ENCODE data around the gene DPP9.
"Not testable (repeated sequence)": the region's sequence is repeated elsewhere in the genome, so short reads cannot be mapped to it uniquely, and the experiment has no call there.

DPP9 gene

DNA sequence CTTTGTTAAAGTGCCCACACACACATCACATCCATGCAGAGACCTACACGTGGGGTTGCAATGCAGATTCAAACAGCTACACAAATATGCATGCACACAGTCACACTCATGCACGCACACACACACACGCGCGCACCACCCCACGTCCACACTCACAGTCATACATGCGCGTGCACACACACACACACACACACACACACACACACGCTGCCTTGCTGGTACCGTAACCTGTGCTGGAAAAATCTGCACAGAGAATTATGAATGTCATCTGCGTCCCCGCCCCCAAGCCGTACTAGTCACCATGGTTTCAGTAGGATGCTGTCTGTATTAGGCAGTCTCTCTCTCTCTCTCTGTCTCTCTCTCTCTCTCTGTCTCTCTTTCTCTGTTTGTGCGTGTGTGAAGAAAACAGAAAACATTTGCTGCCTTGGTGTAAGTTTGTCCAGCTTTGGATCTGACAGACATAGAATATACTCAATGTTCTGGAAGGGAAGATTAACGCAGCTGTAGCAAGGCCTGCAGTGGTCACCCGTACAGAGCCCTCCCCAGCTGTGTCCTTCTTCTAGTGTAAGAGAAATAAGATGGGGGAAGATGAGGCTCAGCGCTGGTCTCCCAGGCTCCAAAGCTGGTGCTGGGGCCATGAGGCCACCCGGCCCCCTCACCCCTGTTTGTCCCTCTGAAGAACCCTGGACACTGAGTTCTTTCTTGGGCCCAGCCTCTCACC lies 26.4 kb upstream of the DPP9 start:
- H3K4me3 ChIP-seq (ENCODE audit: low read length), result no peak overlapping the region
- TF ChIP-seq, protein P1, sequence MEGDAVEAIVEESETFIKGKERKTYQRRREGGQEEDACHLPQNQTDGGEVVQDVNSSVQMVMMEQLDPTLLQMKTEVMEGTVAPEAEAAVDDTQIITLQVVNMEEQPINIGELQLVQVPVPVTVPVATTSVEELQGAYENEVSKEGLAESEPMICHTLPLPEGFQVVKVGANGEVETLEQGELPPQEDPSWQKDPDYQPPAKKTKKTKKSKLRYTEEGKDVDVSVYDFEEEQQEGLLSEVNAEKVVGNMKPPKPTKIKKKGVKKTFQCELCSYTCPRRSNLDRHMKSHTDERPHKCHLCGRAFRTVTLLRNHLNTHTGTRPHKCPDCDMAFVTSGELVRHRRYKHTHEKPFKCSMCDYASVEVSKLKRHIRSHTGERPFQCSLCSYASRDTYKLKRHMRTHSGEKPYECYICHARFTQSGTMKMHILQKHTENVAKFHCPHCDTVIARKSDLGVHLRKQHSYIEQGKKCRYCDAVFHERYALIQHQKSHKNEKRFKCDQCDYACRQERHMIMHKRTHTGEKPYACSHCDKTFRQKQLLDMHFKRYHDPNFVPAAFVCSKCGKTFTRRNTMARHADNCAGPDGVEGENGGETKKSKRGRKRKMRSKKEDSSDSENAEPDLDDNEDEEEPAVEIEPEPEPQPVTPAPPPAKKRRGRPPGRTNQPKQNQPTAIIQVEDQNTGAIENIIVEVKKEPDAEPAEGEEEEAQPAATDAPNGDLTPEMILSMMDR (conservative IDR thresholded peaks at IDR 0.05; ENCODE audit: low read length), result no peak
- DNase-seq (ENCODE audit: low read depth), result no peak

DNA sequence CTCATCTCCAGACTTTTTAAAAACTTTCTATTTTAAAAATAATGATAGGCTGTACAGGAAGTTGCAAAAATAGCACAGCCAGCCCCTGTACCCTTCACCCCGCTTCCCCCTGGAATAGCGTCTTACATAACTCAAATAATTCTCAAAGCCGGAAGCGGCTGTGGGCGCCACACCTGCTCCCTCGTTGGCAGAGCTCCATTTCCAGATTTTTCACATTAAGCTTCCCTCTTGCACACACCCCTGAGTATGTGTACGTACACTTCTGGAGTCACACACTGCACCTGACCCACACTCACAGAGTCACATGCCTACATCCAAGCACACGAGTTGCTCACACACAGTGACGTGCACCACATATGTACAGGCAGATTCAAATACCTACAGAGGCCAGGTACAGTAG lies 24.9 kb upstream of the DPP9 start:
- no peak for DNase-seq (ENCODE audit: low read depth)
- TF ChIP-seq, protein P1 (conservative IDR thresholded peaks at IDR 0.05; ENCODE audit: low read length), result no peak
- no peak overlapping the region for H3K4me3 ChIP-seq (ENCODE audit: low read length)

DNA sequence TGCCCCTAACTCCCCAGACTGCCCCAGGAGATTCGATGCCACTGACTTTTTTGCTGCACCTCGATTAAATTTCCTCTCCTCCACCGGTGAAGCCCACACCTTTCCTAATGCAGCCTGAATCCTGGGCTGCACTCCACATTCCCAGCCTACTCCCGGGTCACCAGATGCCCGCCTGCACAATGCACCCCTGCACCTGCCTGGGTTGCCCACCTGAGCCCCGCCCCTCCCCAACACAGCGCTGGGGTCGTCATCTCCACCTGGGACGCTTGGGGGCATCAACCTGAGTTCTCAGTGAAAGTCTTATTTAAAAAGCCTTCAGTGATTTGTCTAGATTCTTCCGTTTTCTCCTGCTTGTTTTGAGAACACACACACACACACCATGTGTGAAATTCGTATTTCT lies 24.5 kb upstream of the DPP9 start:
- no peak overlapping the region for H3K4me3 ChIP-seq (ENCODE audit: low read length)
- TF ChIP-seq, protein P1 (conservative IDR thresholded peaks at IDR 0.05; ENCODE audit: low read length), result no peak
- DNase-seq (ENCODE audit: low read depth), result no peak

DNA sequence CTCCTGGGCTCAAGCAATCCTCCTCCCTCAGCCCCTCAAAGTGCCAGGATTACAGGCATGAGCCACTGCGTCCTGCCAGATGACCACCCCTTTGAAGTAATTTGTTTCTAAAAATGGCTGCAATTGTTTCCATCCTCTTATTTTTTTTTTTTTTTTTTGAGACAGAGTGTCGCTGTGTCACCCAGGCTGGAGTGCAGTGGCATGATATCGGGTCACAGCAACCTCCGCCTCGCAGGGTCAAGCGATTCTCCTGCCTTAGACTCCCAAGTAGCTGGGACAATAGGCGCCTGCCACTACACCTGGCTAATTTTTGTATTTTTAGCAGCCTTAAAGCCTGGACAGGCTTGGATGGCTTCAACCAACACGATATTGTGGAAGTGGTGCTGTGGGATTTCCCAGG lies 22.3 kb upstream of the DPP9 start:
- no peak overlapping the region for H3K4me3 ChIP-seq (ENCODE audit: low read length)
- TF ChIP-seq, protein P1 (conservative IDR thresholded peaks at IDR 0.05; ENCODE audit: low read length), result no peak
- DNase-seq (ENCODE audit: low read depth), result no peak

DNA sequence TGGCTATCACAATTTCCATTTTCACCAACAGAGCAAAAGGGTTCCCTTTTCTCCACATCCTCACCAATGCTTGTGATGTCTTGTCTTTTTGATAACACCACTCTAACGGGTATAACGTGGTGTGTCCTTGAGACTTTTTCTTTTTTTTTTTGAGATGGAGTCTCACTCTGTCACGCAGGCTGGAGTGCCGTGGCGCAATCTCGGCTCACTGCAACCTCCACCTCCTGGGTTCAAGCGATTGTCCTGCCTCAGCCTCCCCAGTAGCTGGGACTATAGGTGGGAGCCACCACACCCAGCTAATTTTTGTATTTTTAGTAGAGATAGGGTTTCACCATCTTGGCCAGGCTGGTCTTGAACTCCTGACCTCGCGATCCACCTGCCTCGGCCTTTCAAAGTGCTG lies 21.5 kb upstream of the DPP9 start:
- not testable (repeated sequence) for DNase-seq (ENCODE audit: low read depth); H3K4me3 ChIP-seq (ENCODE audit: low read length)

DNA sequence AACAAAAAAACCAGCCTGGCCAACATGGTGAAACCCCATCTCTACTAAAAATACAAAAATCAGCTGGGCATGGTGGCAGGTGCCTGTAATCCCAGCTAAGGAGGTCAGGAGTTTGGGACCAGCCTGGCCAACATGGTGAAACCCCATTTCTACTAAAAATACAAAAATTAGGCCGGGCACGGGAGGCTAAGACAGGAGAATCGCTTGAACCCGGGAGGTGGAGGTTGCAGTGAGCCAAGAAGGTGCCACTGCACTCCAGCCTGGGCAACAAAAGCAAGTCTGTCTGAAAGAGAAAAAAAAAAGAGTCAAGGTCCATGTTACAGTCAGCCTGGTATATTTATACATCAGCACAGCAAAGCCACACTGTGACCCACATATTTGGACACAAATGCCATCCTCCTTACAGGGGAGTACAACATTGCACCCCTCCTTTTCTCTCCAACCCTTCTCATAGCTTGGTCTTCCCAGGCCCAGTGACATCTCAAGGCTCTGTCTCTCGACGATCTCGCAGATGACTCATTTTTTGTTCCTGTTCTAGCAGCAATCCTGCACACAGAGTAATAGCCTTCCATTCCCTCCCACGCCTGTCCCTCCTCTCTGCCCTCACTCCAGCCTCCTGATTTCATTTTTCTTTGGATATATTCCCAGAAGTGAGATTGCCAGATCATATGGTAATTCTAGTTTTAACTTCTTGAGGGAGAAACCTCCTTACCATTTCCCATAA lies 21.0 kb upstream of the DPP9 start:
- TF ChIP-seq, protein P1 (conservative IDR thresholded peaks at IDR 0.05; ENCODE audit: low read length), result no peak
- peak; percentile 89 for DNase-seq (ENCODE audit: low read depth)
- no peak overlapping the region for H3K4me3 ChIP-seq (ENCODE audit: low read length)

DNA sequence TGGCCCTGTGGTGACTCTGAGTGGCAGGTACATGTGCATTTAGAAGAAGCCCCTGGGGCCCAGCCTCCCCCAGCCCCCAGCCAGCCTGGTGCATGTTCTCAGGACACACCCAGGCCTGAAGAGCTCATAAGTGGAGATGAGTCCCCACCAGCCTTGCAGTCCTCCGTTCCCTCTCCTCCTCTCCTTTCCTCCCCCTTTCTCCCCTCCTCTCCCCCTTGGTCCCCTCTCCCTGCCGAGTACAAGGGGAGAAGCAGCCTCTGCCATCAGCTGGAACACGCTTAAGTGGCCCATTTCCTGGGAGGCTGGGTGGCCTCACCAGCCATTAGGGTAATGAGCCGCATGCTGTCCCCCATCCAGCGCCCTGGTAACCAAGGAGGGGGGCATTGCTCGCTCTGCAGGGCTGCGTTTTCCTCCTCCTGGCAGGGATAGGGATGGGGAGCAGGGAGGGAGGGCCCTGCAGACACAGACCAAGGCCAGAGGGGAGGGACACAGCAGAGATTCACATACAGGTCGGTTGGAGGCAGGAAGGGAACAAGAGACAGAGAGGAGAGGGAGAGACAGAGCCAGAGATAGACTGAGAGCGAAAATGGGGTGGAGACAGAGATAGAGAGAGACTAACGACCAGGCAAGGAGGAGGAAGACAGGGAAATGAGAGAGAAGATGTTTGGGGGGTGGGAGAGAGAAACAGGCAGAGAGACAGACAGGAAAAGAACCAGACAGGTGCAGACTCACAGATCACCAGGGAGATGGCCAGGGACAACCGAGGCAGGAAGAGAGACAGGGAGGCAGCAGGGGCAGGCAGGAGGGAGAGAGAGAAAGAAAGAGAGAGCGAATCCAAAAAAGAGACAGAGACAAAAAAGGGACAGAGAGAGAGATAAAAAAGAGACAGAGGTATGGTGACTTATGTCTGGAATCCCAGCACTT lies 19.3 kb upstream of the DPP9 start:
- H3K4me3 ChIP-seq (ENCODE audit: low read length), result no peak overlapping the region
- DNase-seq (ENCODE audit: low read depth), result no peak
- TF ChIP-seq, protein P1 (conservative IDR thresholded peaks at IDR 0.05; ENCODE audit: low read length), result no peak
